Activated T-cell treated with anti-CD3 and anti-CD28 coated beads for 24 hours (primary cell): ENCODE data around the gene MGAT4B.

Experiments used
- DNase-seq: peaks from one replicate; pipeline ENCODE4 v3.0.0-alpha.2; 2020; ENCODE audit warnings: low read depth

MGAT4B gene

GRCh38 chr5:179825655-179826182 lies 19.1 kb upstream of the MGAT4B start:
- DNase-seq, result no peak

GRCh38 chr5:179824745-179825112 lies 18.1 kb upstream of the MGAT4B start:
- no peak for DNase-seq

GRCh38 chr5:179823937-179824744 lies 17.5 kb upstream of the MGAT4B start:
- no peak for DNase-seq

- no peak for DNase-seq
Observed at GRCh38 chr5:179822444-179822990, 15.9 kb upstream of the MGAT4B start.

GRCh38 chr5:179822059-179822432 lies 15.4 kb upstream of the MGAT4B start:
- DNase-seq, result no peak

- DNase-seq, result peak; percentile 75
Observed at GRCh38 chr5:179821298-179822058, 14.8 kb upstream of the MGAT4B start.

- peak; percentile 82 for DNase-seq
Observed at GRCh38 chr5:179820483-179821297, 14.0 kb upstream of the MGAT4B start, which contains the start of gene SQSTM1. TSS of gene SQSTM1 (plus strand) at chr5:179820905. CDS start at chr5:179820937, 32 bp downstream.

- DNase-seq, result no peak
Observed at GRCh38 chr5:179820127-179820482, 13.4 kb upstream of the MGAT4B start.

GRCh38 chr5:179819296-179820126 lies 12.8 kb upstream of the MGAT4B start:
- DNase-seq, result no peak

- peak; percentile 73 for DNase-seq
Observed at GRCh38 chr5:179818746-179819295, 12.2 kb upstream of the MGAT4B start.

- no peak for DNase-seq
Observed at GRCh38 chr5:179817890-179818745, 11.5 kb upstream of the MGAT4B start.

- no peak for DNase-seq
Observed at GRCh38 chr5:179817470-179817840, 10.8 kb upstream of the MGAT4B start.

- DNase-seq, result no peak
Observed at GRCh38 chr5:179816796-179817469, 10.3 kb upstream of the MGAT4B start.

GRCh38 chr5:179816401-179816795 lies 9.7 kb upstream of the MGAT4B start:
- DNase-seq, result no peak

- no peak for DNase-seq
Observed at GRCh38 chr5:179815491-179816249, 9.0 kb upstream of the MGAT4B start.

GRCh38 chr5:179814090-179814489 lies 7.4 kb upstream of the MGAT4B start:
- no peak for DNase-seq

GRCh38 chr5:179812997-179813607 lies 6.4 kb upstream of the MGAT4B start:
- DNase-seq, result no peak
